ENCODE measurements around the gene SORCS1.
"Not testable (repeated sequence)": the region's sequence is repeated elsewhere in the genome, so short reads cannot be mapped to it uniquely, and the experiment has no call there.

Gene SORCS1

GRCh38 chr10:107037192-107038122 is 127.0 kb downstream of the SORCS1 start:
- DNase-seq, result no peak

GRCh38 chr10:107033799-107034422 is 130.6 kb downstream of the SORCS1 start:
- DNase-seq, result no peak

- DNase-seq, result no peak
Measured at GRCh38 chr10:107032700-107033401, 131.7 kb downstream of the SORCS1 start.

DNA sequence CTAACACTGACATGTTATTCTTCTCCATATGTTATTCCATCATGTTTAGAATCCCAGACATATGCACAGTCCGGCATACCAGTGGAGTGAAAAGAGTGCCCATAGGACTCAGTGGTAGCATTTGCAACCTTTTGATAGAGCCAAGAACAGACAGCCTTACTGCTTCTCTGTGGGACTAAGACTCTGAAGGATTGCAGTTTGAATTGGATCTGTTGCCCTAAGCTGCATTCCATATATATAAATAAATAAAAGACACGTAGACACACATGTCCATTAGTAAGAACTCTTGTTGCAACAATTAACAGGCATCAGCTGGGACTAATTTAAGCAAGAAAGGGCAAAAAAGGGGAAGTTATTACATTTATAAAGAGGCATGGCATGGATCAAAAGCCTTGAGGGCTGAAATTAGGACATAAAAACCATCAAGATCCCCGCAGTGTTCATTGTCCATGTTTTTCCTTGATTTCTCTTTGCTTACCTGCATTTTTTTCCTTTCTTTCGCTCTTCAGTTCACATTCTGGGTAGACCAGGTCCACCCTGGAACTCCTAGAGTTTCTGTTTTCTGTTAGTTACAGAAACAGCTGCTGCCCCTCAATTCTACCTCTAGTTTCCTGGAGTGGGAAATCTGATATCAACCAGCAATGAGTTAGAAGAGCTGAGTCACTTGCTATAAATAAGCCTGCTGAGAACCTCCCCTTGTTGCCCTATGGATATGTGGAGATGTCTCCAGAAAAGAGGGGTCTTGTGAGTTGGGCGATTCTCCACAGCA is 132.4 kb downstream of the SORCS1 start:
- DNase-seq, result no peak

- DNase-seq, result no peak
Measured at GRCh38 chr10:107028236-107028635, 136.3 kb downstream of the SORCS1 start.

- no peak for DNase-seq
Measured at GRCh38 chr10:107025676-107026075, 138.8 kb downstream of the SORCS1 start.

DNA sequence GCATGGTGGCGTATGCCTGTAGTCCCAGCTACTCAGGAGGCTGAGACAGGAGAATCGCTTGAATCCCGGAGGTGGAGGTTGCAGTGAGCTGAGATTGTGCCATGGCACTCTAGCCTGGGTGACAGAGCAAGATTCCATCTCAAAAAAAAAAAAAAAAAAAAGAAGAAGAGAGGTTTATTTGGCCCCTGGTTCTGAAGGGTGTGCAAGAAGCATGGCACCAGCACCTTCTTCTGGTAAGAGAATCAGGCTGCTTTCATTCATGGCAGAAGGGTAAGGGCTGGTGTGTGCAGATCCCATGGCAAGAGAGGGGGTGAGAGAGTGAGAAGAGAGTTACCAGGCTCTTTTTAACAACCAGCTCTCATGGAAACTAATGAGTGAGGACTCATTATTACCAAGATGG is 140.5 kb downstream of the SORCS1 start:
- not testable (repeated sequence) for DNase-seq

DNA sequence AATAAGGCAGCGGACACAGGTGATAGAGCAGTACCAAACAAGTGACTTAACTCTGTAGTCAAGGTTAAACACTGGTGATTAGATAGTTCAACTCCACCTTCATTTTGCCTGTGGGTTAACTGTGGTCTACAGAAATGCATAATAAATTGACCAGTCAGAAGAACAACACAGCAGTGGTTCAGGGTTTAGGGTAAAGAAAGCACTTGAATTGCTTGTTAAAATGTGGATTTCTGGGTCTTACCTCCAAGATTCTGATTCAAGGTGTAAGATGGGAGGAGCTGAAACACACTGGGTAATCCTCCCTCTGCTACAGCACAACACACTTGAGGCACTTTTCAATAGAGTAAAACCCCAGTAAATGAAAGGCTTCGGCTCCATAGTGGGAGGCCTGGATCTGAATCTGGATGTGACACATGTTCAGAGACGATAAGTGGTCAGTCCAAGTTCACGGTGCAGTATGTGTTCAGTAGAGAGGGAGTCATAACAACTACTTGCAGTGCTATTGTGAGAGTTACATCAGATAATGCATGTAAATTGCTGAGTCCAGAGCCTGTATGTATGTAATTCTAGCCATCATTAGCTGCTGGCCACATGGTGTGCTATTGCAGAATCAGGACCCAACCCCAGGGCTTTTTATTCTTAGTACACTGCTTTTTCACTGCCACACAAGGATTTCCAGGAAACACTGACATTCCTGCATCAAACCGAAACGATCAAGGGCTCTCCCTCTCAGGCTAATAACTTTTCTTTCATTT is 141.7 kb downstream of the SORCS1 start:
- no peak for DNase-seq

DNA sequence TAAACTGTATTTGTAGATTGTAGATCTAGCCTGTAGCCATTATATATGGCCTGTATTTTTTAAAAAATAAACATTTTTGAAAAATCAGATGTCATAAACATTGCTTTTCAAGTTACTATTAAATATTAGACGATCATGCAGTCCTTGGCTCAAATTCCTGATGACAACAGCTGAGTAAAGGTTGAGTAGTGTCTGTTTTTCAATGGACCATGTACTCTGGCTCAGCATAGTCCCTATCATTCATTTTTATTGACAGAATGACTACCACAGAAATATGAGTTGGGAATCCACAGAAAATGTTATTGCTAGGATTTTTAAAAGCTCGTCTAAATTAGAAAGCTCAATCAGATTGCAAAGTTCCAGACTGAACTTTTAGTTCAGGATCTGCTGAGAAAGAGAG is 145.4 kb downstream of the SORCS1 start:
- DNase-seq, result no peak

GRCh38 chr10:107013258-107014006 is 151.1 kb downstream of the SORCS1 start:
- DNase-seq, result no peak

DNA sequence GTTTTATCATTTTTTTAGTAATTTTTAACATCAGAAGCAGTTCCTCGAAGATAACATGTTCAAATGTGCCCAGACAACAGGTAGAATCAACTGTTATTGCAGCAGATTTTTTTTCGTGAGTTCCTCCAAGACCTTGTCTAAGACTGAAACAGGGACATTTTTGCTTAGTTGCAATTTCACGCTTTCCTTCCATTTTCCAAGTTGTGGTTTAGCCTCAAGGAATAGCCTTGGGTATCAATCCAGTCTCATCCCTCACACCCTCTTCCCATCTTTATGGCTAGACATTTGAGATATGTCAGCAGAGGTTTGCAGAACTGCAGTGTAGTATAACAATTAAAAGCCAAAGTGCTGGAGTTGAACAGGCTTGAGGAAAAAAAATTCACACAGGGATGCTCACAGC is 152.5 kb downstream of the SORCS1 start:
- no peak for DNase-seq

DNA sequence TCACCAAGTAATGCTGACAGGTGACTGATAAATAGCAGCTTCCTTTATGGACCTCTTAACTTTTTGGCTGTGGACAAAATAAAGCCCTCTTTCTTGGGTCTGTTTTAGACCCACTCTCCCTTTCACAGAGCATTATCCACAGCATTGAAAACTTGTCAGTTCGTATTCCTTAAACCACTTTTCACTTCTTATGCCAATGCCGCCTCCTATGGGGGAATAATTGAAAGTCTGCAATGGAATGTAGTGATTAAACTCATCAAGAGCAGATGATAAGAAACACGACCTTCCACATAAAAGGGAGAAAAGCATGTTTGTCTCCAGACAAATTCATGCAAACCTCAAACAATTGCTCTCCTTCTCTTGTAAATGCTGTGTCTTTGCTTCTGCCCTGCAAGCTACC is 153.4 kb downstream of the SORCS1 start:
- no peak for DNase-seq

GRCh38 chr10:107010531-107010930 is 154.0 kb downstream of the SORCS1 start:
- DNase-seq, result no peak

GRCh38 chr10:107004362-107004761 is 160.1 kb downstream of the SORCS1 start:
- no peak for DNase-seq

GRCh38 chr10:107002068-107002467 is 162.4 kb downstream of the SORCS1 start:
- no peak for DNase-seq

GRCh38 chr10:106999118-106999707 is 165.3 kb downstream of the SORCS1 start:
- DNase-seq, result no peak

- DNase-seq, result no peak
Measured at GRCh38 chr10:106997721-106998120, 166.8 kb downstream of the SORCS1 start.

DNA sequence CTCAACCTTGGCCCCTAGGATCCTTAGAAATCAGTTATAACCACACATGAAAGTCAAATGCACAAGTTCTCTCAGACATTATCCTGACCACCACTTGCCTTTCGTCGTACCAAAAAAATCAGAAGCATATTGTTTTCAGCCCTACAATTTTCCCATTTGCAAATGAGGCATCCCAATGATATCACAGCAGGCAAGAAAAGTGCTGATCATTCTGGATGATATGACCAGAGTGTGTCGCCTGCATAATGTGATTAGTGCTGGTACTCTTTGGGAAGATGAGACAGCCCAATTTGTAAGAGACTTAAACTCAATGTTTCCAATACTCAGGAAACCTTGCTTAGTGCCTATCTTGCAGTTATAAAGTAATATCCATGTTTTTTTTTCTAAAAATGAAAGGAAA is 168.0 kb downstream of the SORCS1 start:
- DNase-seq, result no peak

- no peak for DNase-seq
Measured at GRCh38 chr10:106992055-106992454, 172.5 kb downstream of the SORCS1 start.

GRCh38 chr10:106991091-106991490 is 173.4 kb downstream of the SORCS1 start:
- DNase-seq, result no peak

DNA sequence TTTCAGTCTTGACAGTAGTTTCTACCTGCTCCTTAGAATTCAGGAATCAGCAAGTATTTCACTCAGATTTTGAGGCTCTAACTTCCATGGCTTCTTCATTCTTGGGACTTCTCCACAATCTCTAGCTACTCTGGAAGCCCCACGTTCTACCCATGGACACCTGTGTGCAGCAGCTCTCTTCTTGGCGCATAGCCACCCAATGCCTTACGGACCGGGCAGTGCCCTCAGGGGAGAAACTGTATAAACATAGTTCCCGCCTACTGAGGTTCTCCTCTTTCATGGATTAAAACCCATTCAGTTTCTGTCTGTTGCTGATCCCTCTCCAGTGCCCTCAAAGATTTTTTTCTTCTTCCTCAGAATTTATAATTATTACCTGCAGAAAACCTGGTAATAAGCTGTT is 177.1 kb downstream of the SORCS1 start:
- DNase-seq, result no peak
